K562 (cell line): ENCODE measurements around the gene COG2. TPM values are rescaled to one million over a fixed set of nuclear protein-coding genes. Genes with fewer than 3 reads are reported as not detected.

ENCODE experiments used
- CHAMP1 ChIP-seq: fragments of 450-650 bp; IDR thresholded peaks from 2 replicates; pipeline ENCODE4 v1.6.1; 2016; ENCODE audit warnings: mild to moderate bottlenecking
- CHD2 ChIP-seq: IDR thresholded peaks from 2 replicates; pipeline ENCODE4 v1.6.1; 2011; ENCODE audit warnings: low read depth, low read length
- FIP1L1 ChIP-seq: fragments of 200-400 bp; formaldehyde crosslinking; IDR thresholded peaks from 2 replicates; pipeline ENCODE4 v1.6.1; 2018; ENCODE audit warnings: mild to moderate bottlenecking, low read depth, low read length; ENCODE audit not compliant: poor library complexity, severe bottlenecking
- KDM4B ChIP-seq, 2 experiments: fragments of 450-650 bp in 1 of 2; sonication (generic) in 1 of 2; IDR thresholded peaks; 2 replicates each; pipeline ENCODE4 v1.6.1; 2016 to 2017; ENCODE audit warnings: borderline replicate concordance in 2 of 2, antibody characterized with exemption in 1 of 2, low read depth in 1 of 2, mild to moderate bottlenecking in 1 of 2
- KLF13 ChIP-seq: fragments of 450-650 bp; IDR thresholded peaks from 2 replicates; pipeline ENCODE4 v1.6.1; 2016; ENCODE audit warnings: missing genetic modification characterization, low read depth, mild to moderate bottlenecking, missing compliant biosample characterization, moderate library complexity, borderline replicate concordance
- OTX1 ChIP-seq: fragments of 450-650 bp; formaldehyde crosslinking; IDR thresholded peaks from 2 replicates; pipeline ENCODE4 v1.4.0; 2022; ENCODE audit warnings: mild to moderate bottlenecking
- POLR2H ChIP-seq: IDR thresholded peaks from 2 replicates; pipeline ENCODE4 v1.6.1; 2016; ENCODE audit warnings: missing genetic modification characterization, low read depth, mild to moderate bottlenecking, control low read depth, missing compliant biosample characterization, moderate library complexity
- RBM22 ChIP-seq: fragments of 200-400 bp; formaldehyde crosslinking; IDR thresholded peaks from 2 replicates; pipeline ENCODE4 v1.6.1; 2018; ENCODE audit warnings: low read length, low read depth; ENCODE audit not compliant: poor library complexity, severe bottlenecking
- RHOXF2B ChIP-seq: fragments of 250-450 bp; sonication (Bioruptor Pico); conservative IDR thresholded peaks from 2 replicates; pipeline ENCODE4 v1.5.1; 2021
- SAFB2 ChIP-seq: fragments of 200-400 bp; formaldehyde crosslinking; IDR thresholded peaks from 2 replicates; pipeline ENCODE4 v1.6.1; 2018; ENCODE audit warnings: borderline replicate concordance, low read length, low read depth, moderate library complexity; ENCODE audit not compliant: severe bottlenecking
- SIN3B ChIP-seq: fragments of 450-650 bp; IDR thresholded peaks from 2 replicates; pipeline ENCODE4 v1.6.1; 2017; ENCODE audit warnings: low read depth, mild to moderate bottlenecking, moderate library complexity
- SMC3 ChIP-seq: conservative IDR thresholded peaks from 2 replicates; pipeline ENCODE4 v1.6.1; 2011; ENCODE audit warnings: low read depth, low read length, improper control_type of control experiment; ENCODE audit not compliant: insufficient read depth
- SUPT5H ChIP-seq: fragments of 450-650 bp; IDR thresholded peaks from 2 replicates; pipeline ENCODE4 v1.6.1; 2016
- TFAP4 ChIP-seq: sonication (generic); formaldehyde crosslinking; IDR thresholded peaks from 2 replicates; pipeline ENCODE4 v1.8.0; 2022; ENCODE audit warnings: missing genetic modification reagents, mild to moderate bottlenecking, moderate library complexity, borderline replicate concordance
- ZBTB33 ChIP-seq: sonication (generic); formaldehyde crosslinking; IDR thresholded peaks from 2 replicates; pipeline ENCODE4 v1.8.1; 2023; ENCODE audit warnings: mild to moderate bottlenecking, missing genetic modification reagents
- ZNF639 ChIP-seq, 2 experiments: fragments of 200-800 bp in 1 of 2; sonication (Bioruptor generic) in 1 of 2; sonication (generic) in 1 of 2; formaldehyde crosslinking in 1 of 2; IDR thresholded peaks in 1 of 2; conservative IDR thresholded peaks in 1 of 2; 2 replicates each; pipeline versions ENCODE4 v1.5.0 to v1.6.1; 2016 to 2020; ENCODE audit warnings: missing compliant biosample characterization in 1 of 2, missing genetic modification characterization in 1 of 2, missing genetic modification reagents in 1 of 2
- ZNF740 ChIP-seq, 3 experiments: fragments of 200-800 bp in 1 of 3; sonication (Bioruptor generic) in 1 of 3; sonication (generic) in 1 of 3; formaldehyde crosslinking in 1 of 3; IDR thresholded peaks; 2 replicates each; pipeline versions ENCODE4 v1.6.1 to v1.8.0; 2016 to 2022; ENCODE audit warnings: mild to moderate bottlenecking in 2 of 3, missing compliant biosample characterization in 2 of 3, missing genetic modification characterization in 2 of 3, missing genetic modification reagents in 1 of 3
- polyA plus RNA-seq, 8 experiments: library from polyadenylated mRNA; depleted of rRNA in 4 of 8; stranded (reverse) in 5 of 8; unstranded in 3 of 8; fragments of >200 nt; fragmentation: Nextera tagmentation in 2 of 8; fragmentation: Illumina TruSeq in 1 of 8; extraction: Ambion mirVana in 2 of 8; extraction: Trizol in 1 of 8; gene quantifications; 2 replicates each; pipeline versions ENCODE4 v1.2.1 to v1.2.3, GENCODE V29; 2011 to 2014; ENCODE audit warnings: inconsistent platforms in 1 of 8, missing spikeins in 1 of 8
- total RNA-seq, 7 experiments: library from RNA; depleted of rRNA in 6 of 7; stranded (reverse); fragments of >200 nt in 6 of 7; fragmentation: Illumina TruSeq in 2 of 7; extraction: Trizol in 2 of 7; gene quantifications; 2 replicates each; pipeline versions ENCODE4 v1.2.1 to v1.2.3, GENCODE V29; 2011 to 2021; ENCODE audit warnings: low replicate concordance in 1 of 7

The COG2 gene
- total and polyA plus RNA-seq, 9 of the 15 experiments (the other 6 are each of a cell fraction or from before 2014, with no cell fraction given) = 22.0 to 51.7 (median 33.3) TPM

- no peak for TF ChIP-seq CHAMP1
- peak; percentile 95 for TF ChIP-seq SIN3B
- TF ChIP-seq SMC3 = peak; percentile 77
- TF ChIP-seq SUPT5H = peak; percentile 94
- no peak for TF ChIP-seq RHOXF2B (CRISPR knock-in tag)
- TF ChIP-seq POLR2H = peak; percentile 60; the same call in 1 of the 2 replicates
- peak; percentile 78 for TF ChIP-seq ZBTB33
- peak; percentile 70; the same call in 1 of the 2 replicates for TF ChIP-seq KLF13 (tag)
- TF ChIP-seq TFAP4 (CRISPR knock-in tag) = peak; percentile 90
- TF ChIP-seq ZNF639 (CRISPR knock-in tag; conservative IDR thresholded peaks at IDR 0.05 in 1 of 2, IDR thresholded peaks at IDR 0.05 in 1 of 2) = peak in 1 of 2 experiments; percentile 94; a peak in 2 of 4 replicates
- peak; percentile 38 for TF ChIP-seq RBM22
- peak; percentile 77 for TF ChIP-seq ZNF740 (CRISPR knock-in tag; IDR thresholded peaks at IDR 0.05)
- no peak for TF ChIP-seq ZNF740 (tag; IDR thresholded peaks at IDR 0.05)
- TF ChIP-seq KDM4B (IDR thresholded peaks at IDR 0.05; ENCODE audit: borderline replicate concordance in 2 of 2, low read depth in 1 of 2) = peak in 1 of 2 experiments; percentile 30; a peak in 1 of 4 replicates
- TF ChIP-seq FIP1L1 = peak; percentile 96
- TF ChIP-seq SAFB2 = no peak
- no peak for TF ChIP-seq OTX1
- TF ChIP-seq CHD2 = peak; percentile 35; the same call in 1 of the 2 replicates
Observed at GRCh38 chr1:230642263-230642959, at the start of gene COG2 (continued).
